Panc1 (cell line): ENCODE results near the gene UQCC5. TPM values are rescaled to one million over a fixed set of nuclear protein-coding genes. Genes with fewer than 3 reads are reported as not detected.

Experiments
- ATAC-seq: fragments of 200-7000 bp; cut with Tn5 transposase; 2 replicates; pipeline ENCODE4 v1.9.1; 2020; ENCODE audit warnings: mild to moderate bottlenecking, moderate library complexity
- BruUV-seq: library from RNA; stranded (reverse); fragments of 400-500 nt; replicated peaks from 2 replicates; lab custom pipeline; 2021; lab: Mats Ljungman, UMichigan
- CTCF ChIA-PET: fragments of 300-600 bp; sonication (Branson Sonifier 250); formaldehyde crosslinking; loops from one replicate; lab custom pipeline; 2022; ENCODE audit warnings: antibody characterized with exemption; lab: Charles Lee
- POLR2A ChIA-PET: fragments of 300-600 bp; sonication (Branson Sonifier 250); formaldehyde crosslinking; loops from one replicate; lab custom pipeline; 2022; ENCODE audit warnings: antibody characterized with exemption; lab: Charles Lee
- DNase-seq: peaks from one replicate; pipeline ENCODE4 v3.0.0-alpha.2; 2010; ENCODE audit warnings: low read depth, low spot score
- H3K27ac ChIP-seq: 2 replicates; pipeline ENCODE4 v1.5.1; 2011; ENCODE audit warnings: mild to moderate bottlenecking, low read length, inconsistent platforms
- H3K27me3 ChIP-seq: fragments of 200-500 bp; sonication (Bioruptor generic); 2 replicates; pipeline ENCODE4 v1.6.0; 2014; ENCODE audit warnings: low read length, inconsistent platforms; ENCODE audit not compliant: control insufficient read depth, insufficient read depth
- H3K36me3 ChIP-seq: fragments of 200-500 bp; sonication (Bioruptor generic); 2 replicates; pipeline ENCODE4 v1.5.1; 2014; ENCODE audit warnings: inconsistent platforms, mild to moderate bottlenecking, low read length, moderate library complexity; ENCODE audit not compliant: control insufficient read depth, insufficient read depth
- H3K4me1 ChIP-seq: 2 replicates; pipeline ENCODE4 v1.5.1; 2011; ENCODE audit warnings: inconsistent platforms, mild to moderate bottlenecking, low read length, moderate library complexity; ENCODE audit not compliant: control insufficient read depth, insufficient read depth
- H3K4me3 ChIP-seq, 2 experiments: 2 replicates each; pipeline ENCODE4 v1.5.1; 2011 to 2012; ENCODE audit warnings: low read depth in 2 of 2, low read length in 2 of 2, mild to moderate bottlenecking in 2 of 2, inconsistent platforms in 1 of 2, moderate library complexity in 1 of 2
- H3K9me3 ChIP-seq: fragments of 200-500 bp; sonication (Bioruptor generic); 2 replicates; pipeline ENCODE4 v1.5.1; 2014; ENCODE audit warnings: low read depth, mild to moderate bottlenecking, inconsistent platforms, low read length, moderate library complexity; ENCODE audit not compliant: control insufficient read depth, insufficient read depth
- POLR2AphosphoS5 ChIP-seq: IDR thresholded peaks from 2 replicates; pipeline ENCODE4 v1.6.1; 2012; ENCODE audit warnings: mild to moderate bottlenecking, low read depth, low read length, moderate library complexity
- SIN3A ChIP-seq: IDR thresholded peaks from 2 replicates; pipeline ENCODE4 v1.6.1; 2012; ENCODE audit warnings: low read depth, mild to moderate bottlenecking, low read length, moderate library complexity, borderline replicate concordance; ENCODE audit not compliant: insufficient read depth
- TCF7L2 ChIP-seq: IDR thresholded peaks from 2 replicates; pipeline ENCODE4 v1.6.1; 2011; ENCODE audit warnings: mild to moderate bottlenecking, low read depth, low read length, inconsistent platforms
- in situ Hi-C: cut with HindIII; loops from 2 replicates; pipeline ENCODE4 v1.10.0; 2016; ENCODE audit warnings: low sequenced_read_pairs, low pct_unique_long_range_greater_than_20kb
- intact Hi-C: fragments of 100-400 bp; cut with micrococcal nuclease; formaldehyde crosslinking; loops from one replicate; pipeline ENCODE4 v1.10.0; 2022; ENCODE audit not compliant: unreplicated experiment
- total RNA-seq: library from RNA; stranded (reverse); gene quantifications from one replicate; pipeline ENCODE4 v1.2.1, GENCODE V29; 2021; ENCODE audit not compliant: unreplicated experiment
- TF ChIP-seq, protein P1 (sequence below): fragments of 450-650 bp; IDR thresholded peaks from 2 replicates; pipeline ENCODE4 v1.5.1; 2017; ENCODE audit warnings: mild to moderate bottlenecking
- TF ChIP-seq, protein P2 (sequence below), 2 experiments: IDR thresholded peaks; 2 replicates each; pipeline ENCODE4 v1.6.1; 2011 to 2012; ENCODE audit warnings: low read depth in 2 of 2, control low read depth in 1 of 2, low read length in 1 of 2, mild to moderate bottlenecking in 1 of 2, moderate library complexity in 1 of 2; ENCODE audit not compliant: insufficient read depth in 1 of 2

The UQCC5 gene
- total RNA-seq, 1 experiment from 2014 or later = 27.3 TPM

DNA sequence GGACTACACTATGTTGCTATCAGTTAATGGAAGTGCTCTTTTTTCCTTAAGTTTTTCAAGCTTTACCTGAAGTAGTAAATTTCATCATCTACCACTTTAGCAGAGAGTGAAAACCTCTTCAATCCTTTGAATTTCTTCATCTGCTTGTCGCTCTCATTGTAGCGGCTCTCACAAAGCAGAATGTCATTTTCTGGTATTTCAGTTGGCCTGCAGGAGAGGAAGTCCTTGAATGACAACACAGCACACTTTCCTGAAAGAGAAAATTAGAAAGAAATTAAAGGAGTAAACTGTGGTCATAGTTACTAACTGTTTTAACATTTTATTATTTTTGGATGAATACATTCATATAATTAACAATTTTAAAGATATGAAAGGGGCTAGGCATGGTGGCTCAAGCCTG lies 27.6 kb downstream of the UQCC5 start:
- ATAC-seq (no peak), DNase-seq (no peak)
- in situ Hi-C loops (no loop called here), intact Hi-C loops (no loop called here)
- no peak overlapping the region for H3K4me3 ChIP-seq
- no peaks in the 10 kb centered on the region for H3K9me3 ChIP-seq
- H3K27me3 ChIP-seq = no peaks in the 10 kb centered on the region
- TF ChIP-seq TCF7L2 (no peak), POLR2AphosphoS5 (no peak), SIN3A (no peak)
- TF ChIP-seq, protein P1, sequence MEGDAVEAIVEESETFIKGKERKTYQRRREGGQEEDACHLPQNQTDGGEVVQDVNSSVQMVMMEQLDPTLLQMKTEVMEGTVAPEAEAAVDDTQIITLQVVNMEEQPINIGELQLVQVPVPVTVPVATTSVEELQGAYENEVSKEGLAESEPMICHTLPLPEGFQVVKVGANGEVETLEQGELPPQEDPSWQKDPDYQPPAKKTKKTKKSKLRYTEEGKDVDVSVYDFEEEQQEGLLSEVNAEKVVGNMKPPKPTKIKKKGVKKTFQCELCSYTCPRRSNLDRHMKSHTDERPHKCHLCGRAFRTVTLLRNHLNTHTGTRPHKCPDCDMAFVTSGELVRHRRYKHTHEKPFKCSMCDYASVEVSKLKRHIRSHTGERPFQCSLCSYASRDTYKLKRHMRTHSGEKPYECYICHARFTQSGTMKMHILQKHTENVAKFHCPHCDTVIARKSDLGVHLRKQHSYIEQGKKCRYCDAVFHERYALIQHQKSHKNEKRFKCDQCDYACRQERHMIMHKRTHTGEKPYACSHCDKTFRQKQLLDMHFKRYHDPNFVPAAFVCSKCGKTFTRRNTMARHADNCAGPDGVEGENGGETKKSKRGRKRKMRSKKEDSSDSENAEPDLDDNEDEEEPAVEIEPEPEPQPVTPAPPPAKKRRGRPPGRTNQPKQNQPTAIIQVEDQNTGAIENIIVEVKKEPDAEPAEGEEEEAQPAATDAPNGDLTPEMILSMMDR = no peak
- TF ChIP-seq, protein P2, sequence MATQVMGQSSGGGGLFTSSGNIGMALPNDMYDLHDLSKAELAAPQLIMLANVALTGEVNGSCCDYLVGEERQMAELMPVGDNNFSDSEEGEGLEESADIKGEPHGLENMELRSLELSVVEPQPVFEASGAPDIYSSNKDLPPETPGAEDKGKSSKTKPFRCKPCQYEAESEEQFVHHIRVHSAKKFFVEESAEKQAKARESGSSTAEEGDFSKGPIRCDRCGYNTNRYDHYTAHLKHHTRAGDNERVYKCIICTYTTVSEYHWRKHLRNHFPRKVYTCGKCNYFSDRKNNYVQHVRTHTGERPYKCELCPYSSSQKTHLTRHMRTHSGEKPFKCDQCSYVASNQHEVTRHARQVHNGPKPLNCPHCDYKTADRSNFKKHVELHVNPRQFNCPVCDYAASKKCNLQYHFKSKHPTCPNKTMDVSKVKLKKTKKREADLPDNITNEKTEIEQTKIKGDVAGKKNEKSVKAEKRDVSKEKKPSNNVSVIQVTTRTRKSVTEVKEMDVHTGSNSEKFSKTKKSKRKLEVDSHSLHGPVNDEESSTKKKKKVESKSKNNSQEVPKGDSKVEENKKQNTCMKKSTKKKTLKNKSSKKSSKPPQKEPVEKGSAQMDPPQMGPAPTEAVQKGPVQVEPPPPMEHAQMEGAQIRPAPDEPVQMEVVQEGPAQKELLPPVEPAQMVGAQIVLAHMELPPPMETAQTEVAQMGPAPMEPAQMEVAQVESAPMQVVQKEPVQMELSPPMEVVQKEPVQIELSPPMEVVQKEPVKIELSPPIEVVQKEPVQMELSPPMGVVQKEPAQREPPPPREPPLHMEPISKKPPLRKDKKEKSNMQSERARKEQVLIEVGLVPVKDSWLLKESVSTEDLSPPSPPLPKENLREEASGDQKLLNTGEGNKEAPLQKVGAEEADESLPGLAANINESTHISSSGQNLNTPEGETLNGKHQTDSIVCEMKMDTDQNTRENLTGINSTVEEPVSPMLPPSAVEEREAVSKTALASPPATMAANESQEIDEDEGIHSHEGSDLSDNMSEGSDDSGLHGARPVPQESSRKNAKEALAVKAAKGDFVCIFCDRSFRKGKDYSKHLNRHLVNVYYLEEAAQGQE (IDR thresholded peaks at IDR 0.05; ENCODE audit: insufficient read depth in 1 of 2, low read depth in 2 of 2, low read length in 1 of 2) = no peak
- BruUV-seq = no TSS peak
- no peak overlapping the region for H3K27ac ChIP-seq
- peaks cover 13% of the 10 kb centered on the region for H3K36me3 ChIP-seq
- POLR2A ChIA-PET = no interaction called here
- CTCF ChIA-PET = no interaction called here
- H3K4me1 ChIP-seq = no peaks in the 10 kb centered on the region

- in situ Hi-C loops = no loop called here
- ATAC-seq = no peak
These were observed 31.7 kb downstream of the UQCC5 start for GRCh38 chr3:52568069-52568468.

More at GRCh38 chr3:52568069-52568468, 31.7 kb downstream of the UQCC5 start:
- ChIA-PET CTCF (no interaction called here), POLR2A (no interaction called here)
- TF ChIP-seq, protein P1 = no peak
- TF ChIP-seq POLR2AphosphoS5 (no peak), TCF7L2 (no peak), SIN3A (no peak)
- TF ChIP-seq, protein P2 (IDR thresholded peaks at IDR 0.05; ENCODE audit: insufficient read depth in 1 of 2, low read depth in 2 of 2, low read length in 1 of 2) = no peak
- peaks cover 4% of the 10 kb centered on the region for H3K36me3 ChIP-seq
- intact Hi-C loops = no loop called here
- no peak for DNase-seq
- no peak overlapping the region for H3K27ac ChIP-seq
- no TSS peak for BruUV-seq
- no peaks in the 10 kb centered on the region for H3K4me1 ChIP-seq
- H3K4me3 ChIP-seq = no peak overlapping the region
- H3K27me3 ChIP-seq = no peaks in the 10 kb centered on the region
- H3K9me3 ChIP-seq = no peaks in the 10 kb centered on the region
